Measurements from ENCODE around the gene PIP5K1C. TPM values are rescaled to one million over a fixed set of nuclear protein-coding genes. Genes with fewer than 3 reads are reported as not detected.

PIP5K1C gene
- total RNA-seq, 1 donor from 2014 or later, result 26.5 TPM

- H3K36me3 ChIP-seq (ENCODE audit: control insufficient read depth, insufficient read depth, low read length), result no peaks in the 10 kb centered on the region
- H3K4me3 ChIP-seq (ENCODE audit: low read depth, low read length), result no peak overlapping the region
- TF ChIP-seq, protein P1, sequence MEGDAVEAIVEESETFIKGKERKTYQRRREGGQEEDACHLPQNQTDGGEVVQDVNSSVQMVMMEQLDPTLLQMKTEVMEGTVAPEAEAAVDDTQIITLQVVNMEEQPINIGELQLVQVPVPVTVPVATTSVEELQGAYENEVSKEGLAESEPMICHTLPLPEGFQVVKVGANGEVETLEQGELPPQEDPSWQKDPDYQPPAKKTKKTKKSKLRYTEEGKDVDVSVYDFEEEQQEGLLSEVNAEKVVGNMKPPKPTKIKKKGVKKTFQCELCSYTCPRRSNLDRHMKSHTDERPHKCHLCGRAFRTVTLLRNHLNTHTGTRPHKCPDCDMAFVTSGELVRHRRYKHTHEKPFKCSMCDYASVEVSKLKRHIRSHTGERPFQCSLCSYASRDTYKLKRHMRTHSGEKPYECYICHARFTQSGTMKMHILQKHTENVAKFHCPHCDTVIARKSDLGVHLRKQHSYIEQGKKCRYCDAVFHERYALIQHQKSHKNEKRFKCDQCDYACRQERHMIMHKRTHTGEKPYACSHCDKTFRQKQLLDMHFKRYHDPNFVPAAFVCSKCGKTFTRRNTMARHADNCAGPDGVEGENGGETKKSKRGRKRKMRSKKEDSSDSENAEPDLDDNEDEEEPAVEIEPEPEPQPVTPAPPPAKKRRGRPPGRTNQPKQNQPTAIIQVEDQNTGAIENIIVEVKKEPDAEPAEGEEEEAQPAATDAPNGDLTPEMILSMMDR (IDR thresholded peaks at IDR 0.05; ENCODE audit: insufficient read depth, low read length, poor library complexity, severe bottlenecking), result no peak
- H3K27me3 ChIP-seq (ENCODE audit: control insufficient read depth, insufficient read depth, low read length), result no peaks in the 10 kb centered on the region
- DNase-seq (ENCODE audit: low read depth), result no peak
Observed at GRCh38 chr19:3740431-3740830, 40.2 kb upstream of the PIP5K1C start.

DNA sequence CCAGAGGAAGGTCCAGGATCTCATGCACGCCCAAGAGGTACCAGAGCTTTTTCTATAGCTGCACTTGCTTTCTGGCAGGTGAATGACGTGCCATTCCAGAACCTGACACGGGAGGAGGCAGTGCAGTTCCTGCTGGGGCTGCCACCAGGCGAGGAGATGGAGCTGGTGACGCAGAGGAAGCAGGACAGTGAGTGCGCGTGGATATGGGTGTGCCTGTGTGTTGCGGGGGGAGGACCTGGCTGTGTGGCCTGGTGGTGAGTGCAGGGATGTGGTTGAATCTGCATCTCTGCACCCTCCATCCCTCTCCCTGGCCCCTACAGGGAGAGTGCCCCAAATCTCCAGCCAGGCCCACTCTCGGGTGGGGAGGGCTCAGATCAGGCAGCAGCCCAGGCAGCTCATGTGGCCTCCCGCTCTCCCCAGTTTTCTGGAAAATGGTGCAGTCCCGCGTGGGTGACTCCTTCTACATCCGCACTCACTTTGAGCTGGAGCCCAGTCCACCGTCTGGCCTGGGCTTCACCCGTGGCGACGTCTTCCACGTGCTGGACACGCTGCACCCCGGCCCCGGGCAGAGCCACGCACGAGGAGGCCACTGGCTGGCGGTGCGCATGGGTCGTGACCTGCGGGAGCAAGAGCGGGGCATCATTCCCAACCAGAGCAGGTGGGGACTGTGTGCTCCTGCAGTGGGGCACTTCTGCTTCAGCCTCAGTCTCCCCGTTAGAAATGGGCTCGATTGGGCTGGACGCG is 38.4 kb upstream of the PIP5K1C start:
- Histone ChIP-seq H3K27me3 (ENCODE audit: control insufficient read depth, insufficient read depth, low read length) (no peaks in the 10 kb centered on the region), H3K36me3 (ENCODE audit: control insufficient read depth, insufficient read depth, low read length) (no peaks in the 10 kb centered on the region), H3K4me3 (ENCODE audit: low read depth, low read length) (no peak overlapping the region)
- TF ChIP-seq, protein P1 (IDR thresholded peaks at IDR 0.05; ENCODE audit: insufficient read depth, low read length, poor library complexity, severe bottlenecking), result no peak
- DNase-seq (ENCODE audit: low read depth), result no peak

DNA sequence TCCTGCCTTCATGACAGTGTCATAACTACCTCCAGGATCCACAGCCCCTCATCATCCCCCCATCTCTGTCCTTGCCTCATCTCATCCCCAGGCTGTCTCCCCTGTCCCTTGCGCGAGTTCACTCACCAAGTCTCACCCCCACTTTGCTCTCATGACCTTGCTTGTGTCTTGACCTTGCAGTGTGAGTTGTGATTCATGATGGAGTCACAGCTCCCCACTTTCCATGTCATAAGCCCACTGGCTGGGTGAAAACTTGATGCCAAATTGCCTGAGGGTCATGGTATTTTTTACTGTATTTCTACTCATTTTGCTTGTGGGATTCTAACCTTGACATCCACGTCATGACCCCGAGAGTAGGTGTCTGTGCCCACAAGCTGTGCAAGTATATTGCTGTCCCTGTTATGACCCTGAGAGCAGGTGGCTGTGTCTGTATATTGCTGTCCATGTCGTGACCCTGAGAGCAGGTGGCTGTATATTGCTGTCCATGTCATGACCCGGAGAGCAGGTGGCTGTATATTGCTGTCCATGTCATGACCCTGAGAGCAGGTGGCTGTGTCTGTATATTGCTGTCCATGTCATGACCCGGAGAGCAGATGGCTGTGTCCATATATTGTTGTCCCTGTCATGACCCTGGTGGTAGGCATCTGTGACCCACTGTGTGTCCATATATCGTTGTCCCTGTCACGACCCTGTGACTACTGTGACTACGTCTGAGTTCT is 37.4 kb upstream of the PIP5K1C start:
- Histone ChIP-seq H3K4me3 (ENCODE audit: low read depth, low read length) (no peak overlapping the region), H3K27me3 (ENCODE audit: control insufficient read depth, insufficient read depth, low read length) (no peaks in the 10 kb centered on the region), H3K36me3 (ENCODE audit: control insufficient read depth, insufficient read depth, low read length) (no peaks in the 10 kb centered on the region)
- no peak for DNase-seq (ENCODE audit: low read depth)
- TF ChIP-seq, protein P1 (IDR thresholded peaks at IDR 0.05; ENCODE audit: insufficient read depth, low read length, poor library complexity, severe bottlenecking), result no peak

GRCh38 chr19:3736106-3736724 is 35.9 kb upstream of the PIP5K1C start:
- no peaks in the 10 kb centered on the region for H3K27me3 ChIP-seq (ENCODE audit: control insufficient read depth, insufficient read depth, low read length)
- no peak for DNase-seq (ENCODE audit: low read depth)
- TF ChIP-seq, protein P1 (IDR thresholded peaks at IDR 0.05; ENCODE audit: insufficient read depth, low read length, poor library complexity, severe bottlenecking), result no peak
- no peaks in the 10 kb centered on the region for H3K36me3 ChIP-seq (ENCODE audit: control insufficient read depth, insufficient read depth, low read length)
- no peak overlapping the region for H3K4me3 ChIP-seq (ENCODE audit: low read depth, low read length)

DNA sequence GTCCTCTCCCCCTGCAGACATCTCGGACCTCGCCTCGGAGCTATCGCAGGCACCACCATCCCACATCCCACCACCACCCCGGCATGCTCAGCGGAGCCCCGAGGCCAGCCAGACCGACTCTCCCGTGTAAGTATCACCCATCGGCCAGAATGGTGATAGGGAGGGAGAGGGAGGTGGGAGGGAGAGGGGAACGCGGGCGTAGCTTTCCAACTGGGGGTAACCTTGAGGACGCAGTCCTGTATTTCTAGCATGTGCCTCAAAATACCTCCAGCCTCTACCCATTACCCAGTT is 34.0 kb upstream of the PIP5K1C start:
- Histone ChIP-seq H3K36me3 (ENCODE audit: control insufficient read depth, insufficient read depth, low read length) (no peaks in the 10 kb centered on the region), H3K4me3 (ENCODE audit: low read depth, low read length) (no peak overlapping the region), H3K27me3 (ENCODE audit: control insufficient read depth, insufficient read depth, low read length) (no peaks in the 10 kb centered on the region)
- TF ChIP-seq, protein P1 (IDR thresholded peaks at IDR 0.05; ENCODE audit: insufficient read depth, low read length, poor library complexity, severe bottlenecking), result no peak
- DNase-seq (ENCODE audit: low read depth), result no peak

All from kidney epithelial cell (primary cell).